SK-N-SH (cell line): ENCODE data around the gene OXGR1. TPM values are rescaled to one million over a fixed set of nuclear protein-coding genes. Genes with fewer than 3 reads are reported as not detected.

Source experiments
- CTCF ChIA-PET: fragments of 300-600, 350-600 bp; formaldehyde crosslinking; extraction: SDS; loops from one replicate; lab custom pipeline; 2021; lab: Yijun Ruan, JAX
- POLR2A ChIA-PET: fragments of 350-600 bp; sonication (Branson Sonifier 250); formaldehyde crosslinking; extraction: SDS; loops from one replicate; lab custom pipeline; 2020; ENCODE audit warnings: antibody characterized with exemption, inconsistent platforms; lab: Yijun Ruan, JAX
- DNase-seq: peaks from one replicate; pipeline ENCODE4 v3.0.0; 2012
- H2AFZ ChIP-seq: fragments of 200-600 bp; sonication (generic); 2 replicates; pipeline ENCODE4 v1.8.1; 2016; ENCODE audit warnings: antibody characterized with exemption, mild to moderate bottlenecking, low read depth
- H3F3A ChIP-seq: fragments of 200-600 bp; sonication (generic); replicated peaks from 2 replicates; pipeline ENCODE3; 2016; ENCODE audit warnings: antibody characterized with exemption, mild to moderate bottlenecking; ENCODE audit not compliant: insufficient read depth
- H3K27ac ChIP-seq, 2 experiments: fragments of 200-500 bp in 1 of 2; fragments of 200-600 bp in 1 of 2; sonication (Bioruptor generic) in 1 of 2; sonication (generic), shearing (Covaris generic) in 1 of 2; 2 replicates each; pipeline versions ENCODE4 v1.5.1 to v1.6.1; 2014 to 2016; ENCODE audit warnings: low read depth in 2 of 2, inconsistent platforms in 1 of 2, low read length in 1 of 2, mild to moderate bottlenecking in 1 of 2, mixed read lengths in 1 of 2
- H3K27me3 ChIP-seq: fragments of 200-600 bp; sonication (generic), shearing (Covaris generic); 2 replicates; pipeline ENCODE4 v1.6.1; 2016; ENCODE audit warnings: mixed run types; ENCODE audit not compliant: insufficient read depth
- H3K36me3 ChIP-seq, 2 experiments: fragments of 200-500 bp in 1 of 2; fragments of 200-600 bp in 1 of 2; sonication (Bioruptor generic) in 1 of 2; sonication (generic) in 1 of 2; replicated peaks in 1 of 2; 2 replicates each; pipeline versions ENCODE3 to v1.5.1; 2014 to 2016; ENCODE audit warnings: low read length in 1 of 2, mild to moderate bottlenecking in 1 of 2; ENCODE audit not compliant: insufficient read depth in 2 of 2, control insufficient read depth in 1 of 2
- H3K4me1 ChIP-seq, 2 experiments: fragments of 200-500 bp in 1 of 2; fragments of 200-600 bp in 1 of 2; sonication (Bioruptor generic) in 1 of 2; sonication (generic), shearing (Covaris generic) in 1 of 2; 2 replicates each; pipeline versions ENCODE4 v1.5.1 to v1.6.1; 2014 to 2016; ENCODE audit warnings: low read depth in 1 of 2, low read length in 1 of 2, mixed run types in 1 of 2; ENCODE audit not compliant: insufficient read depth in 2 of 2, control insufficient read depth in 1 of 2
- H3K4me2 ChIP-seq: fragments of 200-600 bp; sonication (generic), shearing (Covaris generic); 2 replicates; pipeline ENCODE4 v1.6.1; 2017; ENCODE audit warnings: mixed run types
- H3K4me3 ChIP-seq, 2 experiments: fragments of 200-500 bp in 1 of 2; fragments of 200-600 bp in 1 of 2; sonication (Bioruptor generic) in 1 of 2; sonication (generic), shearing (Covaris generic) in 1 of 2; 2 replicates each; pipeline versions ENCODE4 v1.5.1 to v1.8.1; 2014 to 2016; ENCODE audit warnings: low read depth in 2 of 2, inconsistent platforms in 1 of 2, low read length in 1 of 2, mild to moderate bottlenecking in 1 of 2, mixed read lengths in 1 of 2, moderate library complexity in 1 of 2
- H3K79me2 ChIP-seq: fragments of 200-600 bp; sonication (generic); 2 replicates; pipeline ENCODE4 v1.8.1; 2017; ENCODE audit warnings: mild to moderate bottlenecking; ENCODE audit not compliant: insufficient read depth
- H3K9ac ChIP-seq: fragments of 200-600 bp; sonication (generic); 2 replicates; pipeline ENCODE4 v1.6.1; 2017; ENCODE audit warnings: mixed run types
- H3K9me2 ChIP-seq: fragments of 200-600 bp; sonication (generic); 2 replicates; pipeline ENCODE4 v1.6.1; 2017; ENCODE audit warnings: mixed run types
- H3K9me3 ChIP-seq: fragments of 200-600 bp; sonication (generic); 2 replicates; pipeline ENCODE4 v1.6.1; 2017; ENCODE audit warnings: mixed run types, mild to moderate bottlenecking, moderate library complexity
- H4K20me1 ChIP-seq: fragments of 200-600 bp; sonication (generic); 2 replicates; pipeline ENCODE4 v1.6.1; 2017; ENCODE audit warnings: mild to moderate bottlenecking, mixed run types; ENCODE audit not compliant: insufficient read depth
- CHD2 ChIP-seq: fragments of 150-350 bp; IDR thresholded peaks from 2 replicates; pipeline ENCODE4 v1.6.1; 2018; ENCODE audit warnings: low read length; ENCODE audit not compliant: partially characterized antibody
- ELF1 ChIP-seq: IDR thresholded peaks from 2 replicates; pipeline ENCODE4 v1.4.0; 2012
- EP300 ChIP-seq, 2 experiments: IDR thresholded peaks; 2 replicates each; pipeline versions ENCODE4 v1.4.0 to v1.6.1; 2012; ENCODE audit warnings: borderline replicate concordance in 1 of 2, low read depth in 1 of 2, low read length in 1 of 2
- FOSL2 ChIP-seq: IDR thresholded peaks from 2 replicates; pipeline ENCODE4 v1.4.0; 2012; ENCODE audit warnings: low read depth, mild to moderate bottlenecking, moderate library complexity, borderline replicate concordance
- GATA2 ChIP-seq: sonication (generic); formaldehyde crosslinking; IDR thresholded peaks from 2 replicates; pipeline ENCODE4 v1.5.0; 2020; ENCODE audit warnings: mild to moderate bottlenecking, missing genetic modification reagents
- JUND ChIP-seq: IDR thresholded peaks from 2 replicates; pipeline ENCODE4 v1.4.0; 2012
- NRF1 ChIP-seq: IDR thresholded peaks from 2 replicates; pipeline ENCODE4 v1.6.1; 2012; ENCODE audit warnings: low read depth, mild to moderate bottlenecking, low read length
- RXRA ChIP-seq: IDR thresholded peaks from 2 replicates; pipeline ENCODE4 v1.4.0; 2012; ENCODE audit warnings: low read depth, mild to moderate bottlenecking, borderline replicate concordance
- TCF12 ChIP-seq: IDR thresholded peaks from 2 replicates; pipeline ENCODE4 v1.4.0; 2012
- WGBS: methylation state at CpG from one replicate; pipeline ENCODE4 v1.1.6; 2017; ENCODE audit warnings: low lambda C conversion rate; 5-methylcytosine and 5-hydroxymethylcytosine counted together
- polyA plus RNA-seq, 3 experiments: library from polyadenylated mRNA; depleted of rRNA; stranded (reverse); fragments of >200 nt; gene quantifications; 2 replicates each; pipeline ENCODE4 v1.2.3, GENCODE V29; 2012
- TF ChIP-seq, protein P1 (sequence below): fragments of 150-350 bp; IDR thresholded peaks from 2 replicates; pipeline ENCODE4 v1.6.1; 2017; ENCODE audit warnings: antibody characterized with exemption, low read length, low read depth, borderline replicate concordance

OXGR1 gene
- polyA plus RNA-seq, 1 of the 3 experiments (the other 2 are of a cell fraction) = not detected

DNA sequence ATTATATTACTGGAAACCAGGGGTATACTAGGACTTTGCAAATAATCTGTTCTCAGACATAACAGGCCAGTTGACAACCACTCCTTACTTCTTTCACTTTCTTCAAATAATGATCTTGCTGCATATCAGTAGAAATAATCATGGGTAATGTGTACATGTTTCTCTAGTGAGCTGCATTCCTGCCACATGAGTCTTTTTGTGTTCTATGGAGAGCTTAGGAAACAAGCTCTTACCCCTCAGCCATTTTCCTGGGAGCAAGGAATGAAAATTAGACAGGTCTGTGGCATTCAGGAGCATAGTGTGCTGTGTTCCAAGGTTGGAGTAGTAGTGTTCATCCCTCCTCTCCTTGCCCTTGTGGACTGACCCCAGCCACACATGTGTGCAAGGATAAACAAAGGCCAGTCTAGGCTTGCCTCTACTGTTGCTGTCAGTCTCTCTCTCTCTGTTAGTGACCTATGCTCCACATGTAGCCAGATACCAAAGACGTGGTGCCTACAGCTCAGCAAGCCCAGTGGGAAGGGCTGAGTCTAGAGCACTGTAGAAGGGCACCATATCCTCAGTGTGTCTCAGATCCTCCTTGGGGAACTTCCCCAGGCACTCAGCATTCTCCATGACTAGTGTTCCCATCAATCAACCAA, 11.5 kb upstream of the OXGR1 start:
- no peak for DNase-seq
- 36% methylated on average over 1 of the region's 1 CpG for WGBS
- Histone ChIP-seq H3K4me1 (peaks cover 0 to 16% of the 10 kb centered on the region in 2 experiments; a peak in 2 of 4 replicates), H3K9ac (no peak overlapping the region), H3K9me3 (no peaks in the 10 kb centered on the region), H3F3A (no peaks in the 10 kb centered on the region), H3K9me2 (no peaks in the 10 kb centered on the region), H3K4me2 (peak overlapping the region; percentile 11; the same call in 1 of the 2 replicates), H3K27me3 (peaks cover 9% of the 10 kb centered on the region; the same call in 1 of the 2 replicates), H3K79me2 (no peaks in the 10 kb centered on the region), H3K27ac (no peak overlapping the region; a peak in 1 of 4 replicates), H3K36me3 (no peaks in the 10 kb centered on the region), H2AFZ (no peak overlapping the region), H4K20me1 (no peaks in the 10 kb centered on the region), H3K4me3 (no peak overlapping the region)
- POLR2A ChIA-PET = no interaction called here
- no peak; the same call in 1 of the 2 replicates for TF ChIP-seq JUND
- peak; percentile 13; the same call in 1 of the 2 replicates for TF ChIP-seq FOSL2
- CTCF ChIA-PET = interaction anchor here (0.7 to 6.4 kb wide), 5 partner anchors 8 to 48 kb away, joined by 3 to 37 read pairs (median 5); no protein-coding TSS in a partner anchor

DNA sequence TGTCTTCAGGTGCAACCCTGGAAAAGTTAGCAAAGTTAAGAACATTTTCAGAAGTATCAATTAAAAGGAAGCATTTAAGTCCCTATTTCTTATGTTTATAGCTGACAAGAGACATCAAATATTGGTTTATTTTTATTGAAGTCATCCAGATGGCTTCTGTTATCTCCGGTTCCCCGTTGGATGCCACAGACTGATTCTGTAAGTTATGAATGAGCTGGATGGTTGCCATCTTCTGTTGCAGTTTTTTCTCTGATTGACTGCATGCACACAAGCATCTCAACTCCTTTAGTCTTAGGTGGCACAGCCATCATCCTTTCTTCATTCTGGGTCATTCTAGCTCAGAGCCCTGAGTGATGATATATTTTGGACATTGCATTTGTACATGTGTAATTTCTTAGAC, 10.6 kb upstream of the OXGR1 start:
- WGBS = 23% methylated on average over 2 of the region's 2 CpGs
- H2AFZ ChIP-seq = no peak overlapping the region
- no peaks in the 10 kb centered on the region for H3K9me3 ChIP-seq
- H3K27ac ChIP-seq = no peak overlapping the region
- H3K36me3 ChIP-seq = no peaks in the 10 kb centered on the region
- TF ChIP-seq GATA2 (CRISPR knock-in tag) (0 out of 2 replicates have a peak, but pooled peaks have one; percentile 26), NRF1 (no peak), TCF12 (no peak), CHD2 (peak; percentile 17), EP300 (IDR thresholded peaks at IDR 0.05; ENCODE audit: borderline replicate concordance in 1 of 2, low read depth in 1 of 2, low read length in 1 of 2) (peak in 1 of 2 experiments; percentile 39; a peak in 1 of 4 replicates), RXRA (no peak), ELF1 (no peak)
- TF ChIP-seq, protein P1, sequence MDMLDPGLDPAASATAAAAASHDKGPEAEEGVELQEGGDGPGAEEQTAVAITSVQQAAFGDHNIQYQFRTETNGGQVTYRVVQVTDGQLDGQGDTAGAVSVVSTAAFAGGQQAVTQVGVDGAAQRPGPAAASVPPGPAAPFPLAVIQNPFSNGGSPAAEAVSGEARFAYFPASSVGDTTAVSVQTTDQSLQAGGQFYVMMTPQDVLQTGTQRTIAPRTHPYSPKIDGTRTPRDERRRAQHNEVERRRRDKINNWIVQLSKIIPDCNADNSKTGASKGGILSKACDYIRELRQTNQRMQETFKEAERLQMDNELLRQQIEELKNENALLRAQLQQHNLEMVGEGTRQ = no peak
- no peaks in the 10 kb centered on the region for H3K9me2 ChIP-seq
- no peaks in the 10 kb centered on the region for H3F3A ChIP-seq
- no peaks in the 10 kb centered on the region for H4K20me1 ChIP-seq
- H3K4me3 ChIP-seq = no peak overlapping the region
- no peak overlapping the region for H3K4me2 ChIP-seq
- peaks cover under 1% of the 10 kb centered on the region; the same call in 1 of the 2 replicates for H3K27me3 ChIP-seq
- POLR2A ChIA-PET = no interaction called here
- CTCF ChIA-PET = interaction anchor here (1.0 to 6.4 kb wide), 6 partner anchors 9 to 146 kb away, joined by 3 to 37 read pairs (median 6); no protein-coding TSS in a partner anchor
- no peak for DNase-seq
- no peak overlapping the region for H3K9ac ChIP-seq
- peaks cover 0 to 16% of the 10 kb centered on the region in 2 experiments; a peak in 2 of 4 replicates for H3K4me1 ChIP-seq
- H3K79me2 ChIP-seq = no peaks in the 10 kb centered on the region
